Breast epithelium (tissue), 3 donors: Measurements from ENCODE around the gene PIK3R1.

Source experiments
- CTCF ChIP-seq, 3 donors: fragments of 450-650 bp; IDR thresholded peaks; one replicate each; pipeline ENCODE4 v1.5.1; 2016 to 2017; ENCODE audit warnings: antibody characterized with exemption in 3 of 3, mild to moderate bottlenecking in 3 of 3, moderate library complexity in 3 of 3
- POLR2A ChIP-seq: fragments of 450-650 bp; IDR thresholded peaks from one replicate; pipeline ENCODE4 v1.6.1; 2016; ENCODE audit warnings: antibody characterized with exemption, mild to moderate bottlenecking, moderate library complexity
- POLR2AphosphoS5 ChIP-seq, 3 donors: sonication (generic); formaldehyde crosslinking; IDR thresholded peaks; one replicate each; pipeline ENCODE4 v1.6.1; 2017; ENCODE audit warnings: antibody characterized with exemption in 3 of 3

GRCh38 chr5:68268852-68269130, 53.2 kb downstream of the PIK3R1 start:
- TF ChIP-seq CTCF (IDR thresholded peaks at IDR 0.05), result no peak
- TF ChIP-seq POLR2A, result no peak
- no peak for TF ChIP-seq POLR2AphosphoS5 (IDR thresholded peaks at IDR 0.05)
